Transverse colon (tissue), 4 donors: ENCODE results near the gene ZNF12. TPM values are rescaled to one million over a fixed set of nuclear protein-coding genes. Genes with fewer than 3 reads are reported as not detected.

Source experiments
- DNase-seq: peaks from one replicate; pipeline ENCODE4 v3.0.0-alpha.2; 2019
- H3K27ac ChIP-seq, 4 donors: fragments of 200-600 bp; sonication (generic); 2 replicates each; pipeline ENCODE4 v1.5.1; 2016 to 2018; ENCODE audit warnings: inconsistent platforms in 4 of 4
- H3K27me3 ChIP-seq: fragments of 200-600 bp; sonication (generic); 2 replicates; pipeline ENCODE4 v1.5.1; 2017; ENCODE audit warnings: inconsistent platforms
- H3K36me3 ChIP-seq, 4 donors: fragments of 200-600 bp; sonication (generic); 2 replicates each; pipeline ENCODE4 v1.5.1; 2017 to 2019; ENCODE audit warnings: inconsistent platforms in 4 of 4
- H3K4me1 ChIP-seq, 4 donors: fragments of 200-600 bp; sonication (generic); 2 replicates each; pipeline ENCODE4 v1.5.1; 2017 to 2020; ENCODE audit warnings: inconsistent platforms in 4 of 4
- H3K4me3 ChIP-seq, 4 donors: fragments of 200-600 bp; sonication (generic); 1 replicate in 1 of 4; 2 replicates in 3 of 4; pipeline versions ENCODE4 v1.5.1 to v1.6.1; 2017 to 2019; ENCODE audit warnings: inconsistent platforms in 4 of 4
- H3K9me3 ChIP-seq, 2 donors: fragments of 200-600 bp; sonication (generic); 2 replicates each; pipeline ENCODE4 v1.5.1; 2017 to 2019; ENCODE audit warnings: inconsistent platforms in 2 of 2
- CTCF ChIP-seq, 5 experiments: fragments of 200-600 bp in 3 of 5; fragments of 450-650 bp in 2 of 5; sonication (generic) in 3 of 5; IDR thresholded peaks; 1 replicate in 2 of 5; 2 replicates in 3 of 5; pipeline ENCODE4 v1.5.1; 2016 to 2017; ENCODE audit warnings: antibody characterized with exemption in 5 of 5, inconsistent platforms in 3 of 5, mild to moderate bottlenecking in 2 of 5, moderate library complexity in 1 of 5
- EP300 ChIP-seq: sonication (generic); formaldehyde crosslinking; IDR thresholded peaks from one replicate; pipeline ENCODE4 v1.6.1; 2017; ENCODE audit warnings: antibody characterized with exemption, low read depth
- POLR2A ChIP-seq: fragments of 450-650 bp; IDR thresholded peaks from one replicate; pipeline ENCODE4 v1.6.1; 2016; ENCODE audit warnings: antibody characterized with exemption, mild to moderate bottlenecking, moderate library complexity
- POLR2AphosphoS5 ChIP-seq, 3 donors: sonication (generic); formaldehyde crosslinking; IDR thresholded peaks; one replicate each; pipeline ENCODE4 v1.6.1; 2016; ENCODE audit warnings: antibody characterized with exemption in 3 of 3
- WGBS, 2 donors: methylation state at CpG; one replicate each; pipeline ENCODE4 v1.1.5; 2018; ENCODE audit warnings: low coverage in 1 of 2; 5-methylcytosine and 5-hydroxymethylcytosine counted together
- in situ Hi-C, 4 donors: fragments of 200-750 bp; cut with MboI; loops; one replicate each; pipeline versions ENCODE4 v1.15.0 to v1.15.1; 2017; ENCODE audit warnings: low sequenced_read_pairs in 3 of 4, low pct_ligation_motif_present in 1 of 4, low pct_unique_long_range_greater_than_20kb in 1 of 4
- intact Hi-C: fragments of 100-400 bp; cut with DNase I; formaldehyde crosslinking; loops from one replicate; pipeline ENCODE4 v1.15.1; 2023; ENCODE audit warnings: low total_unique reads
- total RNA-seq, 4 donors: library from RNA; depleted of rRNA; stranded (reverse); fragments of >200 nt; gene quantifications; one replicate each; pipeline ENCODE4 v1.1.0, GENCODE V29; 2016

The ZNF12 gene
- total RNA-seq, 4 donors from 2014 or later: 17.5 to 171 (median 33.8) TPM

DNA sequence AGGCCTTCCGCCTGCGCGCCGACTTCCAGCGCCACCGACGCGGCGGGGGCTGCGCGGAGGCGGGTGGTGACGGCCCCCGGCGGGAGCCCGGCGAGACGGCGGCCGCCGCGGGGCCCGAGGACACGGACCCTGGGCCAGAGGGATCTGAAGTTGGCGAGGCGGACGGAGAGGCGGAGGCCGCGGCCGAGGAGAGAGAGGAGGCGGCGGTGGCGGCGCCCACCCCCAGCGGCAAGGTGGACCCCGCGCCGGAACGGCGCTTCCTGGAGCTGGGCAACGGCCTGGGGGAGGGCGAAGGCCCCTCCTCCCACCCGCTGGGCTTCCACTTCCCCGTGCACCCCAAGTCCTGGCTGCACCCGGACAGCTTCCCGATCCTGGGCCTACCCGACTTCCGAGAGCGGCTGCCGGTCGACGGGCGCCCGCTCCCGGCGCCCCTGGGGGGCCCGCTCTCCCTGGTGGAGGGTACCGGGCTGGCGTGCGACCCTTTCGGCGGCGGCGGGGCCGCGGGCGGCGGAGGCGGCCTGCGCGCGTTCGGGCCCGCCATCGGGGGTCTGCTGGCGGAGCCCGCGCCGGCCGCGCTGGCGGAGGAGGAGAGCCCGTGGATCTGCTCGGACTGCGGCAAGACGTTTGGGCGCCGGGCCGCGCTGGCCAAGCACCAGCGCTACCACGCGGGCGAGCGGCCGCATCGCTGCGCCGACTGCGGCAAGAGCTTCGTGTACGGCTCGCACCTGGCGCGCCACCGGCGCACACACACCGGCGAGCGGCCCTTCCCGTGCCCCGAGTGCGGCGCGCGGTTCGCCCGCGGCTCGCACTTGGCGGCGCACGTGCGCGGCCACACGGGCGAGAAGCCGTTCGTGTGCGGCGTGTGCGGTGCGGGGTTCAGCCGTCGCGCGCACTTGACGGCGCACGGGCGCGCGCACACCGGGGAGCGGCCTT lies 53.4 kb downstream of the ZNF12 start:
- H3K9me3 ChIP-seq: no peaks in the 10 kb centered on the region
- TF ChIP-seq CTCF (IDR thresholded peaks at IDR 0.05) (no peak), POLR2A (no peak), POLR2AphosphoS5 (IDR thresholded peaks at IDR 0.05) (no peak), EP300 (no peak)
- 97% methylated on average over 143 of the region's 146 CpGs; no CpG with 5 or more reads in 1 of the 2 donors for WGBS, 2 donors
- intact Hi-C loops: no loop called here
- no peaks in the 10 kb centered on the region for H3K27me3 ChIP-seq
- DNase-seq: no peak
- H3K4me3 ChIP-seq: no peak overlapping the region
- H3K27ac ChIP-seq: no peak overlapping the region
- in situ Hi-C loops: no loop called here
- peaks cover 0 to 38% (median 12%) of the 10 kb centered on the region in 4 donors for H3K36me3 ChIP-seq
- H3K4me1 ChIP-seq: no peaks in the 10 kb centered on the region

GRCh38 chr7:6652446-6653011 lies 54.2 kb downstream of the ZNF12 start:
- Histone ChIP-seq H3K27ac (no peak overlapping the region), H3K4me3 (no peak overlapping the region), H3K27me3 (no peaks in the 10 kb centered on the region), H3K9me3 (no peaks in the 10 kb centered on the region), H3K36me3 (peaks cover 0 to 38% (median 12%) of the 10 kb centered on the region in 4 donors), H3K4me1 (no peaks in the 10 kb centered on the region)
- TF ChIP-seq POLR2AphosphoS5 (IDR thresholded peaks at IDR 0.05) (no peak), EP300 (no peak)
- DNase-seq: no peak
- intact Hi-C loops: no loop called here
- WGBS, 2 donors: 80 to 96% methylated on average over 2 to 75 of the region's 75 CpGs
- in situ Hi-C loops: no loop called here

DNA sequence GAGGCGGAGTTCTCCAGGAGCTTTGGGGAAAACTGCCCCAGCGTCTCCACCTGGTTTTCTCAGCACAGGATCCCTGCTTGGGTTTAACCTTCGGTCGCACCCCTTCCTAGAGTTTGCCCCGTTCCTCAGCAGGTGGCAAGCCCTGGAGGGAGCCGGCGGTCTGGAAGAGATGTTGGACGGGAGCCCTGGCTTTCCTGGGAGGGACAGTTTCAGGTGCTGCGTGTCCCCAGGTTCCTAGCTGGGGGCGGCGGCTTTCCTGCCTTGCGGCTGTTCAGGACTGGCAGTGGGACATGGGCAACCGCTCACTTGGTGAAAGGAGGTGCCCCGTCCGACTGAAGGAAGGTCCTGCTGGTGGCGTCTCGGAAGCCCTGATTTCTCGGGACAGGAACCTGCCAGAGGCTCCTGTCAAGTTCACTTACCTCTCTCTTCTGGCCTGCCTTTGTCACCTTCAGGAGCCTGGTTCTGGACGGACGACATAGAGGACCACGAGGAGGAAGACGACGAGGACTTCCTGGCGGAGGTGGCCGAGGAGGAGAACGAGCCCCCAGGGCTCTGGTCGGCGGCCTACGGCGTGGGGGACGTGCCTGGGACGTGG lies 54.8 kb downstream of the ZNF12 start:
- DNase-seq: no peak
- peaks cover 0 to 38% (median 12%) of the 10 kb centered on the region in 4 donors for H3K36me3 ChIP-seq
- H3K27ac ChIP-seq: no peak overlapping the region
- 96 to 98% methylated on average over 9 to 31 of the region's 32 CpGs for WGBS, 2 donors
- no peaks in the 10 kb centered on the region for H3K27me3 ChIP-seq
- H3K9me3 ChIP-seq: no peaks in the 10 kb centered on the region
- in situ Hi-C loops (no loop called here), intact Hi-C loops (no loop called here)
- H3K4me3 ChIP-seq: no peak overlapping the region
- TF ChIP-seq CTCF (IDR thresholded peaks at IDR 0.05): no peak
- no peak for TF ChIP-seq POLR2AphosphoS5 (IDR thresholded peaks at IDR 0.05)
- TF ChIP-seq POLR2A: no peak
- TF ChIP-seq EP300: no peak
- H3K4me1 ChIP-seq: no peaks in the 10 kb centered on the region

- no peaks in the 10 kb centered on the region for H3K4me1 ChIP-seq
- peaks cover 0 to 38% (median 12%) of the 10 kb centered on the region in 4 donors for H3K36me3 ChIP-seq
- intact Hi-C loops (no loop called here), in situ Hi-C loops (no loop called here)
- H3K27me3 ChIP-seq: no peaks in the 10 kb centered on the region
- no peak overlapping the region for H3K27ac ChIP-seq
- 96% methylated on average over 12 of the region's 12 CpGs; no CpG with 5 or more reads in 1 of the 2 donors for WGBS, 2 donors
- TF ChIP-seq POLR2A (no peak), EP300 (no peak), CTCF (IDR thresholded peaks at IDR 0.05) (no peak), POLR2AphosphoS5 (IDR thresholded peaks at IDR 0.05) (no peak)
- no peaks in the 10 kb centered on the region for H3K9me3 ChIP-seq
- no peak overlapping the region for H3K4me3 ChIP-seq
- DNase-seq: no peak
Observed at GRCh38 chr7:6650521-6651011, 56.2 kb downstream of the ZNF12 start.
